PC-3 (cell line): Measurements from ENCODE around the gene ALDH7A1. TPM values are rescaled to one million over a fixed set of nuclear protein-coding genes. Genes with fewer than 3 reads are reported as not detected.

ENCODE experiments used
- ATAC-seq: fragments of 200-7000 bp; cut with Tn5 transposase; 2 replicates; pipeline ENCODE4 v1.9.1; 2020; ENCODE audit warnings: mild to moderate bottlenecking, moderate library complexity
- BruUV-seq: library from RNA; stranded (reverse); fragments of 400-500 nt; replicated peaks from 2 replicates; lab custom pipeline; 2021; lab: Mats Ljungman, UMichigan
- CTCF ChIA-PET: fragments of 300-600 bp; sonication (Branson Sonifier 250); formaldehyde crosslinking; loops from one replicate; lab custom pipeline; 2022; ENCODE audit warnings: antibody characterized with exemption; lab: Charles Lee
- POLR2A ChIA-PET: fragments of 300-600 bp; sonication (Branson Sonifier 250); formaldehyde crosslinking; loops from one replicate; lab custom pipeline; 2022; ENCODE audit warnings: antibody characterized with exemption; ENCODE audit not compliant: unreplicated experiment; lab: Charles Lee
- DNase-seq: peaks from one replicate; pipeline ENCODE4 v3.0.0-alpha.2; 2015
- H2AFZ ChIP-seq: fragments of 300-600 bp; sonication (generic); 2 replicates; pipeline ENCODE4 v1.6.0; 2016; ENCODE audit warnings: antibody characterized with exemption, low read length
- H3F3A ChIP-seq: fragments of 300-600 bp; sonication (generic); one replicate; pipeline ENCODE4 v1.6.0; 2017; ENCODE audit warnings: antibody characterized with exemption, low read length, control low read depth, mild to moderate bottlenecking; ENCODE audit not compliant: unreplicated experiment
- H3K27ac ChIP-seq: fragments of 300-600 bp; sonication (generic); 2 replicates; pipeline ENCODE4 v1.5.1; 2016; ENCODE audit warnings: mild to moderate bottlenecking, low read length
- H3K27me3 ChIP-seq: fragments of 300-600 bp; sonication (generic); 2 replicates; pipeline ENCODE4 v1.6.1; 2016; ENCODE audit warnings: low read length, mixed read lengths
- H3K36me3 ChIP-seq: fragments of 300-600 bp; sonication (generic); 2 replicates; pipeline ENCODE4 v1.6.1; 2016; ENCODE audit warnings: low read depth, mixed run types, low read length, mixed read lengths
- H3K4me1 ChIP-seq: fragments of 300-600 bp; sonication (generic); 2 replicates; pipeline ENCODE4 v1.5.1; 2016; ENCODE audit warnings: low read length; ENCODE audit not compliant: insufficient read depth
- H3K4me2 ChIP-seq: fragments of 300-600 bp; sonication (generic); 2 replicates; pipeline ENCODE4 v1.6.0; 2016; ENCODE audit warnings: low read length
- H3K4me3 ChIP-seq: fragments of 300-600 bp; sonication (generic); 2 replicates; pipeline ENCODE4 v1.5.1; 2016; ENCODE audit warnings: mild to moderate bottlenecking, low read length, mixed read lengths
- H3K79me2 ChIP-seq: fragments of 300-600 bp; sonication (generic); 2 replicates; pipeline ENCODE4 v1.6.1; 2017; ENCODE audit warnings: low read length, mixed read lengths
- H3K9ac ChIP-seq: fragments of 300-600 bp; sonication (generic); 2 replicates; pipeline ENCODE4 v1.6.0; 2016; ENCODE audit warnings: mild to moderate bottlenecking, low read length
- H3K9me2 ChIP-seq: fragments of 300-600 bp; sonication (generic); replicated peaks from 2 replicates; pipeline ENCODE4 v1.6.1; 2016; ENCODE audit warnings: mixed run types, low read length, mixed read lengths
- H3K9me3 ChIP-seq: fragments of 300-600 bp; sonication (generic); 2 replicates; pipeline ENCODE4 v1.6.1; 2016; ENCODE audit warnings: low read length, mixed read lengths
- H4K20me1 ChIP-seq: fragments of 300-600 bp; sonication (generic); 2 replicates; pipeline ENCODE4 v1.6.1; 2016; ENCODE audit warnings: low read length, mixed read lengths
- EZH2 ChIP-seq: fragments of 300-600 bp; sonication (generic); IDR thresholded peaks from one replicate; pipeline ENCODE4 v1.6.1; 2017; ENCODE audit warnings: antibody characterized with exemption, mild to moderate bottlenecking, low read length; ENCODE audit not compliant: unreplicated experiment
- EZH2phosphoT487 ChIP-seq: fragments of 300-600 bp; sonication (generic); IDR thresholded peaks from 2 replicates; pipeline ENCODE4 v1.6.1; 2018; ENCODE audit warnings: mild to moderate bottlenecking, antibody characterized with exemption, low read length, borderline replicate concordance
- intact Hi-C: fragments of 100-400 bp; cut with micrococcal nuclease; formaldehyde crosslinking; loops from 2 replicates; pipeline ENCODE4 v1.9.0; 2023
- total RNA-seq: library from RNA; depleted of rRNA; stranded (reverse); fragments of >200 nt; gene quantifications from 2 replicates; pipeline ENCODE4 v1.2.3, GENCODE V29; 2014
- TF ChIP-seq, protein P1 (sequence below): fragments of 300-600 bp; sonication (generic); conservative IDR thresholded peaks from 2 replicates; pipeline ENCODE4 v1.5.1; 2017; ENCODE audit warnings: antibody characterized with exemption, low read depth, mild to moderate bottlenecking, low read length

ALDH7A1 gene
- total RNA-seq, 1 experiment from 2014 or later: 45.9 TPM

DNA sequence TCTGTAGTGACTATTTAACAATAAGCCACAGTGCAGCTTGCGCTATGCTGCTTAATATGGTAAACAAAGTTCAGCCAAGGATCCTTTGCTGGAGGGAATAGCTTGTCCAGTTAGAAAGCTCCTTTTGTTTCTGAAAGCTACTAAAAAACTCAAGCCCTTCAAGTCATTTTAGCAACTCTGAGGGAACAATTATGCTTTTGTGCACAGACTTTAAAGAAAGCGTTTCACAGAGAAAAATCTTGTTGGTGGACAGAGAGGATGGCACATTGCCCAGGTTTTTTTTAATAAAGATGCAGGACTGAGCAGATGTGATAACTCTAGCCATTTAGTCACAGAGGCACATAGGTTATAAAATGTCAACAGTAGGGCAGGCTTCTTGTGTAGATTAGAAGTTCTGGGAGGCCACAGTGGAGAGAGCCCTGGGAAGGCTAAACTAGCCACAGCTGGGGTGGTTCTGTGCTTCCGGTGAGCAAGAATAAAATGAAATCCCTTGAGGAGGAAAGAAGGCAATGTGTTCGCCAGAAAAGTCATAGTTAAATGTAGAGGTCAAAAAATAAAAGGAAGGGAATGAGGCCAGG is 63.4 kb downstream of the ALDH7A1 start:
- Histone ChIP-seq H4K20me1 (no peaks in the 10 kb centered on the region), H3K79me2 (no peaks in the 10 kb centered on the region), H3K4me2 (no peak overlapping the region), H3K9ac (no peak overlapping the region), H3K27ac (no peak overlapping the region), H3K4me3 (no peak overlapping the region), H3K9me2 (no peaks in the 10 kb centered on the region), H3K36me3 (no peaks in the 10 kb centered on the region), H3F3A (no peaks in the 10 kb centered on the region), H3K27me3 (no peaks in the 10 kb centered on the region), H2AFZ (no peak overlapping the region), H3K4me1 (no peaks in the 10 kb centered on the region), H3K9me3 (no peaks in the 10 kb centered on the region)
- intact Hi-C loops: no loop called here
- POLR2A ChIA-PET: no interaction called here
- DNase-seq (no peak), ATAC-seq (no peak; the same call in 1 of the 2 replicates)
- BruUV-seq: no TSS peak
- CTCF ChIA-PET: no interaction called here
- TF ChIP-seq EZH2phosphoT487 (no peak), EZH2 (no peak)
- TF ChIP-seq, protein P1, sequence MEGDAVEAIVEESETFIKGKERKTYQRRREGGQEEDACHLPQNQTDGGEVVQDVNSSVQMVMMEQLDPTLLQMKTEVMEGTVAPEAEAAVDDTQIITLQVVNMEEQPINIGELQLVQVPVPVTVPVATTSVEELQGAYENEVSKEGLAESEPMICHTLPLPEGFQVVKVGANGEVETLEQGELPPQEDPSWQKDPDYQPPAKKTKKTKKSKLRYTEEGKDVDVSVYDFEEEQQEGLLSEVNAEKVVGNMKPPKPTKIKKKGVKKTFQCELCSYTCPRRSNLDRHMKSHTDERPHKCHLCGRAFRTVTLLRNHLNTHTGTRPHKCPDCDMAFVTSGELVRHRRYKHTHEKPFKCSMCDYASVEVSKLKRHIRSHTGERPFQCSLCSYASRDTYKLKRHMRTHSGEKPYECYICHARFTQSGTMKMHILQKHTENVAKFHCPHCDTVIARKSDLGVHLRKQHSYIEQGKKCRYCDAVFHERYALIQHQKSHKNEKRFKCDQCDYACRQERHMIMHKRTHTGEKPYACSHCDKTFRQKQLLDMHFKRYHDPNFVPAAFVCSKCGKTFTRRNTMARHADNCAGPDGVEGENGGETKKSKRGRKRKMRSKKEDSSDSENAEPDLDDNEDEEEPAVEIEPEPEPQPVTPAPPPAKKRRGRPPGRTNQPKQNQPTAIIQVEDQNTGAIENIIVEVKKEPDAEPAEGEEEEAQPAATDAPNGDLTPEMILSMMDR: no peak

DNA sequence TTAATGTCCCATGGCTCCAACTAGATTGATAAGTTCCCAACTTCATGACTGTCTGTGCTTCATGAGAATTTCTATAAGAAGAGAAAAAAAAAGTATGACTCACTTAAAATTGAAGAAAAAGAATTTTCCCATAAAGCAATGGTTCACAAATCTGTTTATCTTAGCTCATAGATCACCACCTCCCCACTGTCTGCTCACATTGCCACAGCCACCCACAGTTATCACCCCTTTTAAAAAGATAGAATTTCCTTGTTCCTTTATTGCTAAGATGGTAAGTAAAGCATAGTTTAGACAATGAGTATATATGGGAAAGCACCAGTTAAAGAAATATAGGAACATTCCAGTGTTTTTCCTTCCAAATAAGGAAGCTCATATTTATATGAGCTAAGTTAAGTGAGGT is 67.1 kb downstream of the ALDH7A1 start:
- ATAC-seq: peak; percentile 43
- intact Hi-C loops: no loop called here
- H2AFZ ChIP-seq: no peak overlapping the region
- H3K79me2 ChIP-seq: no peaks in the 10 kb centered on the region
- H3K27me3 ChIP-seq: no peaks in the 10 kb centered on the region
- peak; percentile 32 for DNase-seq
- no peak overlapping the region for H3K27ac ChIP-seq
- TF ChIP-seq, protein P1: no peak
- no peak for TF ChIP-seq EZH2
- TF ChIP-seq EZH2phosphoT487: no peak
- no peaks in the 10 kb centered on the region for H3K9me2 ChIP-seq
- ChIA-PET POLR2A (interaction anchor here (0.6 to 0.7 kb wide), 2 partner anchors 106 to 173 kb away, joined by 3 to 4 read pairs; no protein-coding TSS in a partner anchor), CTCF (no interaction called here)
- H3K9me3 ChIP-seq: no peaks in the 10 kb centered on the region
- no peaks in the 10 kb centered on the region for H3K4me1 ChIP-seq
- H3K4me2 ChIP-seq: no peak overlapping the region
- H3K36me3 ChIP-seq: no peaks in the 10 kb centered on the region
- H3F3A ChIP-seq: no peaks in the 10 kb centered on the region
- H4K20me1 ChIP-seq: no peaks in the 10 kb centered on the region
- no peak overlapping the region for H3K4me3 ChIP-seq
- no TSS peak for BruUV-seq
- H3K9ac ChIP-seq: no peak overlapping the region

DNA sequence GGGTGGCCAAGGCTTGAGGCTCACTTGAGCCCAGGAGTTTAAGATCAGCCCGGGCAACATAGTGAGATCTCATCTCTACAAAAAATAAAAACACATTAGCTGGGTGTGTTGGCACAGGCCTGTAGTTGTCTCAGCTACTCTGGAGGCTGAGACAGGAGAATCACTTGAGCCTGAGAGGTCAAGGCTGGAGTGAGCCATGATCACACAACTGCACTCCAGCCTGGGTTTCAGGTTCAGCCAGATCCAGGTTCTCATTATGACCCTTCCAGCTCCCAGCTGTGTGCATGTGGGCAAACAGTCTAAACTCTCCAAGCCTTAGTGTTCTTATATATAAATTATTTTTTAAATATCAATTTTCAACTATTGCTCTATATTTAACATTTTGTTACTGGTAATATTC is 67.9 kb downstream of the ALDH7A1 start:
- Histone ChIP-seq H3K27ac (no peak overlapping the region), H3K9me2 (no peaks in the 10 kb centered on the region), H3K4me3 (no peak overlapping the region), H3K27me3 (no peaks in the 10 kb centered on the region), H3K79me2 (no peaks in the 10 kb centered on the region), H3F3A (no peaks in the 10 kb centered on the region), H3K4me1 (no peaks in the 10 kb centered on the region), H4K20me1 (no peaks in the 10 kb centered on the region), H3K36me3 (no peaks in the 10 kb centered on the region), H3K9me3 (no peaks in the 10 kb centered on the region), H2AFZ (no peak overlapping the region), H3K9ac (no peak overlapping the region), H3K4me2 (no peak overlapping the region)
- intact Hi-C loops: no loop called here
- BruUV-seq: no TSS peak
- ChIA-PET POLR2A (no interaction called here), CTCF (no interaction called here)
- TF ChIP-seq, protein P1: no peak
- no peak for TF ChIP-seq EZH2phosphoT487
- no peak for TF ChIP-seq EZH2
- ATAC-seq: no peak
- DNase-seq: no peak
